HG03025 (cell line): Measurements from ENCODE around the gene RSPH1.
"Not testable (repeated sequence)": the region's sequence is repeated elsewhere in the genome, so short reads cannot be mapped to it uniquely, and the experiment has no call there.

Experiments used
- ATAC-seq: cut with Tn5 transposase; IDR thresholded peaks from one replicate; pipeline ENCODE4 v1.9.1; 2021; ENCODE audit warnings: mild to moderate bottlenecking, moderate library complexity; ENCODE audit not compliant: unreplicated experiment, low FRiP score

RSPH1 gene

GRCh38 chr21:42489991-42490390, 6.0 kb downstream of the RSPH1 start:
- ATAC-seq: no peak

DNA sequence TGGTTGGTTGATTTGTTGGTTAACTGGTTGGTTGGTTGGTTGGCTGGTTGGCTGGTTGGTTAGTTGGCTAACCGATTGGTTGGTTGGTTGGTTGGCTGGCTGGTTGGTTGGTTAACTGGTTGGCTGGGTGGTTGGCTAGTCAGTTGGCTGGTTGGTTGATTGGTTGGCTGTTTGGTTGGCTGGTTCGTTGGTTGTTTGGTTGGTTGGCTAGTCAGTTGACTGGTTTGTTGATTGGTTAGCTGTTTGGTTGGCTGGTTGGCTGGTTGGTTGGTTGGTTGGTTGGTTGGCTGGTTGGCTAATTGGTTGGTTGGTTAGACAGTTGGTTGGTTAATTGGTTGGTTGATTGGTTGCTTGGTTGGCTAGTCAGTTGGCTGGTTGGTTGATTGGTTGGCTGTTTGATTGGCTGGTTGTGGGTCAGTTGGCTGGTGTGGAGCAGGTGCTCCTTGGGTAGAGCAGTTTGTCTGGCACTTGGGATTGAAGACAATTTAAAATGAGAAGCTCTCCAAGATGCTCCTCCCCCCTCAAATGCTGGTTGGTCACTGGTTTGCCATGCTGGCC, 6.9 kb downstream of the RSPH1 start:
- ATAC-seq: no peak

GRCh38 chr21:42486531-42486930, 9.5 kb downstream of the RSPH1 start:
- ATAC-seq: no peak

DNA sequence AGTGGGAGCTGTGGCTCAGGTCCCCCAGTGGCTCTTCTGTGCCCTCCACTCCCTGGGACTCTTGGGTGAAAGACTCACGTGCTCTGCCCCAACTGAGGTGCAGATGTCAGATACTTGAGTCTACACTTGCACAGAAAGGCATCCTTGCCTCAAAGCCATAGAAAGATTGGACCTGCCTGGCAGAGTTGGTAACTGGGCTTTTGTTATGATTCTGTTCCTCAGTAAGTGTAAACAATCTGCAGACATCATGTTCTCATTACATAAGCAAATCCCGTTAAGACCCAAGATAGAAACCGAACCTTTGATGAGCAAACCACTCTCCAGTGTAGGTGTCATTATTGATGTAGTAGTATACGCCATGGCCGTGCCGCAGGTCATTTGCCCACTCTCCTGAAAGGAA, 10.0 kb downstream of the RSPH1 start:
- ATAC-seq: no peak

DNA sequence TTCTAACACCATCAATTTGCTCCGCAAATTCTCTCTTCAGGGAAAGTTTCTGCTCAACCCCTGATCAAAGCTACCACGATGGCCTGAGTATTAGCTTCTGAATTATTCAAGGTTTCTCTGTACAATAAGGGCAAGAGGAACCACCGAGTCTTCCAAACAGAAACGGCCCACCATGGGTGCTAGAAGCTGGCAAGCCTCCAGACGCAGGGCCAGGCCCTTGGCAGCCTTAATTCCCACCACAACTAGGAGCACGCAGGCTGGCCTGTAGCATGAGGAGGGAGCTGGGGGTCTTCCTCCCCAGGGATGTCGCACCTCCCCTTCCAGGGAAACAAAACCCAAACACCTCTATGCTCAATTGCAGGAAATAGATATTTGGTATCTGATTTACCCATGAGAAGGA, 11.1 kb downstream of the RSPH1 start:
- no peak for ATAC-seq

DNA sequence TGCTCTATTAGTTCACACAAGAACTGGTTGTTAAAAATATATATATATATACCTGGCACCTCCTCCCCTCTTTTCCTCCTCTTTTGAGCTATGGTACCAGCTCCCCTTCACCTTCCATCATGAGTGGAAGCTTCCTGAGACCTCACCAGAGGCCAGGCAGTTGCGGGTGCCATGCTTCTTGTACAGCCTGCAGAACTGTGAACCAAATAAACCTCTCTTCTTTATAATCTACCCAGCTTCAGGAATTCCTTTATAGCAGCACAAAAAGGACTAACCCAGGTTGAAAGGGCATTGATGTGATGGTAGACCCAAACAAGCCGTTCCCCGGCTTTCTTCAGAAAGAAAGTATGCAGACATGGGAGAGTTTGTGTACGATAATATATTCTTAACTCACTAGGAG, 14.9 kb downstream of the RSPH1 start:
- no peak for ATAC-seq

GRCh38 chr21:42480736-42481135, 15.3 kb downstream of the RSPH1 start:
- no peak for ATAC-seq

GRCh38 chr21:42479582-42479981, 16.4 kb downstream of the RSPH1 start:
- no peak for ATAC-seq

DNA sequence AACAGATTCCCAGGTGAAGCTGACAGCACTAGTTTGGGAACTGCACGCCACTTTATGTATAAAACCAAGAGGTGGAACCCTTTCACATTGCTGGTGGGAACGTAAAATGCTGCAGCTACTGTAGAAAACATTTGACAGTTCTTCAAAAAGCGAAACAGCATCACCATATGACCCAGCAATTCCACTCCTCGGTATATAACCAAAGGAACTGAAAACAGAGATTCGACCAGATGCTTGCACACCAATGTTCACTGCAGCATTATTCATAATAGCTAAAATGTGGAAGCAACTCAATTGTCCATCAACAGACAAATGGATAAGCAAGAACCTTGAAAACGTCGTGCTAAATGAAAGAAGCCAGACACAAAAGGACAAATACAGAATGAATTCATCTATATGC, 17.5 kb downstream of the RSPH1 start:
- ATAC-seq: no peak

DNA sequence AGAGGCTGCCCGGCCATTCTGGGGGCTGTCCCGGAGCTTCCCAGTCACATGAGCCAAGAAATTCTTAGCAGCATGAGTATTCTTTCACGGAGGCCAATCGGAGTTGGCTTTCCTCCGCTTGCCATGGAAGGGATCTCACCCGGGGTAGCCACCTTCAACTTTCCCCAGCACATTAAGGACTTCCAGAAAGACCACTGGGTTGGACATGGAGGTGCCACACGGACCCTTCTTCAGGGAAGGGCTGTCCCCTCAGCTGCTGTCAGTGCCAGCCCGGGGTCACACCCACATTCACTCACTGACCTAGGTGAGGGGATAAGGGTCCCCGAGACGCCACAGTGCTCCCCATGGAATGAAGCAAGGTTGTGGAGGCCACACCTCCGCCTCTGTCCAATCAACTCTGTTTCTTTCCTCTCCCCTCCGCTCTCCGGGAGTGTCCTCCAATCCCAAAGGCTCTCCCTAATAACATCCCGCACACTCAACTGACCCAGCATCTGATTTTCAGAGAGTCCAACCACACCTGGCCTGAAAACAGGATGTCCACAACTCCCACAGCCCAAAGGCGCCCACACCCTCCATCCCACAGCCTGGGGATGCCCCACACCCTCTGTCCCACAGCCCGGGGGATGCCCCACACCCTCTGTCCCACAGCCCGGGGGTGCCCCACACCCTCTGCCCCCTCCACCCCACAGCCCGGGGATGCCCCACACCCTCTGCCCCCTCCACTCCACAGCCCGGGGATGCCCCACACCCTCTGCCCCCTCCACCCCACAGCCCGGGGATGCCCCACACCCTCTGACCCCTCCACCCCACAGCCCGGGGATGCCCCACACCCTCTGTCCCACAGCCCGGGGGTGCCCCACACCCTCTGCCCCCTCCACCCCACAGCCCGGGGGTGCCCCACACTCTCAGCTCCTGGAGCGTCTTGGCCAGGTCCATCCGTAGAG, 19.4 kb downstream of the RSPH1 start:
- ATAC-seq: no peak

DNA sequence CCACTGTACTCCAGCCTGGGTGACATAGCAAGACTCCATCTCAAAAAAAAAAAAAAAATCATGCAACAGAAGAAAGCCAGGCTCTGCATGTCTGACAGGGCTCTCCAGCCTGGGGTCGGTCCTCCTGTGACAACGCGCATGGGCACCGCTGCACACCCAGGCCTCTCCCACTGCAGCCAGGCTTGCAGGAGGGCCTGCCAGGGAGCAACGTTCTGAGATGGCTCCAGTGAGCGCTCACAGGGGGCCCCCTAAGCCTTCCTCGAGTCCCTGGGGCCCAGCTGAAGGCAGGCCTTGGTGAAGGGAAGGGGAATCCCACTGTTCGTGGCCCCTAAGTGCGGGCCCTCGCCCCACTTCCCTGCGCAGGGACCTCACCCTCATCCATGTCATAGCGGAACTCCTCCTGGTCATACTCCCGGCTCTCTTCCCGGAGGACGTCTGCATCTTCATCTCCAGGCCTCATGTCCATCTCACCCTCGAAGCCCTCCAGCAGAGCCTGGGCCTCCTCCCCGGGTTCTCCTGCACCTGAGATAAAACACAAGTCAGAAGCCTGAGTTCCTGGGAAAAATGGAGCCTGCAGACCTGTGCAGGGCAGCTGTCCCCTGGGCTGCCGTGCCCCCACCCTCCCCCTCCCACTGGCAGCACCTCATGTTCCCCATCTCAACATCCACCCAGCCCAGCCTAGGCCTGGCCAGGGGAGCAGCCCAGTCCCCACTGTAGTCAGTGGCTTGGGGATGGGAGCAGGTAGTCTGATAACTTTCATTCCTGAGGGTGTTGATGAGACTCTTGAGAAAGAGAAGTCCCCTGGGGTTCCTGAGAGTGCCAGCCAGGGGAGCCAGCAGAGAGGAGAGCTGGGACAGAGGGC, 20.3 kb downstream of the RSPH1 start:
- ATAC-seq: no peak

DNA sequence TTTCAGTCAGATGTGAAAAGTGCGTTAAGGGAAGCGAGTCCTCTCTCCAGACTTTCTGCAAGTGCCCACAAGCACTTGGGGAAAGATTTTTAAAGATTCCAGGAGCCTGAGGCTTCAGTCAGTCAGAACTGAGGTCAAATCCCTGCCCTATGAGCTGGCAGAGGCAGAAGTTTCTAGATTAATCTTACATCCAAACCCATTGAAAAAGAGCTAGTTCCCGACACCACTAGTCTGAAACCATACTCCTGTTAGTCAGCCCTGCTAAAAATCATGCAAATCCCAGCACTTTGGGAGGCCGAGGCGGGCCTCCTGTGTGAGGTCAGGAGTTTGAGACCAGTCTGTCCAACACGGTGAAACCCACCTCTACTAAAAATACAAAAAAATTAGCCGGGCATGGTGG, 21.0 kb downstream of the RSPH1 start:
- no peak for ATAC-seq

DNA sequence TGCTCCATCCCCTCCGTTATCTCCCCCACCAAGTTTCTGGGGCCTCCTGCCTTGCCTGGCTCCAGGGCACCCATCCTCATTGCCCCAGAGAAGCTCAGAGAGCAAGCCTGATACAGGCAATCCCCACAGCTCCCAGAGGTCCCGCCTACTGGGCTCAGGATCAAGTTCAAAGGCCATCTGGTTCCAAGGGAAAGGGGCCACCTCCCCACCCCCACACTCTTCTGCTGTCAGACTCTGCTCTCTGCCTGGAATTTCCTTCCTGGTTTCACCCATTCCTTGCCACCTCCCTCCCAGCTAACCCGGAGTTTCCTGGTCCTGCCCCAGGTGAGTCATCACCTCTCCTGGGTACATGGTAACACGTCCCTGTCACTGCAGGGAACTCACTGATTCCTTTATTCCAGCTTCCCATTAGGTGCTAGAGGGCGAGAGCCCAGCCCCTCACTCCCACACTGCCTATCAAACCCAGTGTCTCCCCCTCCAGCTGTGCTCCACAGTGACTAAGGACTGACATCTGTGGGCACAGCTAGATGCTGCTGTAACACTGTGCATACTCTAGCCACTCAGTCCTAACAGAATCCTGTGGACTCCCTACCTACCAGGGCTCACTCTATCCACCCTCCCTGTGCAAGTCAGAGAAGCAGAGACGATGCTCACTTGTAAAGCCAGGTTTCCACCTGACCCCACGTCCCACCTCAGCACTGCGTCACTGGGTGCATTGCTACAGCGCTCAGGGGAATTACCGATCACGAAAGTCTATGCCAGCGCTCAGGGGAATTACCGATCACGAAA, 21.8 kb downstream of the RSPH1 start:
- ATAC-seq: no peak

GRCh38 chr21:42473498-42474042, 22.5 kb downstream of the RSPH1 start:
- ATAC-seq: no peak

DNA sequence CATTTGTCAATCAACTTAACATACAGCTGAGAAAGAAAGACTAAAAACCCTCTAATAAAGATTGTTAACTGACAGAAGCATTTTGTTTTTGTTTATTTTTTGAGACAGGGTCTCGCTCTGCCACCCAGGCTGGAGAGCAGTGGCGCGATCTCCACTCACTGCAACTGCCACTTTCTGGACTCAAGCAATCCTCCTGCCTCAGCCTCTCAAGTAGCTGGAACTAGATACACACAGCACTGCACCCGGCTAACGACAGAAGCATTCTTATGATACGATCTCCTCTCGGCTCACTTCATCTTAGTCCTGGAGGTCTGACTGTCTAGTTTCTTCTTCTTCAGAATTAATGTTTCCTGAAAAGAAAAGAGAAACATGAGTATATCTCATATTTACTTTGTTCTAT, 23.5 kb downstream of the RSPH1 start:
- no peak for ATAC-seq

DNA sequence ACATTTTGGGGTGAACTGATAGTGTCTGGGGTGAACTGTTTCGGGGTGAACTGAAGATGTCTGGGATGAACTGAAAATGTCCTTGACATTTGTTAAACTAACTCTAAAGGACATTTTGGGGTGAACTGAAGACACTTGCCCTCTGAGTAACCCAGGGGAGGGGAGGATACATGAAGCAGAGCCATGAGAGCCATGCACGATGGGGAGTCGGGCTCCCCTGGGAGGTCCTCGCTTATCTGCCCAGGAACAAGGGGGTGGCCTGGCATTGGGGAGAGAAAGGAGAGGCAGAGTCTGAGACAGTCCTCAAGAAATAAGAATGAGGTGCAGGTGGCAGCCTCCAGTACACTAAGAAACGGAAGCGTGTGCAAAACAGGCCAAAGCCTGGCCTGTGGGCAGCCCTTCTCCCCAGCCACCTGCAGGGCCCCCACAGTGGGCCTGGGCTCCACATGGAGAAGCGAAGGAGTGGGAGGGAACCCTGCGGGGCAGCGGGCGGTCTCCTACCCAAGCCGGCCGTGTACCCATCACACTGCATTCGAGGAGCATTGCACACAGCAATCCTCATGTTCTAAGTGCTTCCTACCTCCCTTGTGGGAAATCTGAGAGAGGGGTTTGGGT, 24.2 kb downstream of the RSPH1 start:
- no peak for ATAC-seq

DNA sequence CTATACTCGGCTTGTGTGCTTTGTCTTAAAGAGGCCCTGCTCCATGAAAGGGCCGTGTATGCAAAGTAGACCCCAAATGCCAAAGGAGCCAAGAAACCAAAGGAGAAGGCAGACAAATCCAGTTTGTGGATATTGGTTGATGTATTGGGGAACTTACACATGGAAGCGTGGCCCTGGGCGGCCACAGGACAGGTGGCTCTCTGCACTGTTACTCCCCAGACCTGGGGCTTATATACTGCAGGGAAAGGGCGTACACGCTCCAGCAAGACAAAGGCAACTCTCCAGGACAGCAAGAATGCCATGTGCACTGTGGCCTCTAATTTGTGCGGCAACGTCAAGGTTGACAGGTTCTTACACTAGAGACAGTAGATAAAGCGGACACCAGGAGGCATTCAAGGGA, 24.8 kb downstream of the RSPH1 start:
- ATAC-seq: no peak

- not testable (repeated sequence) for ATAC-seq
Observed at GRCh38 chr21:42469726-42470125, 26.3 kb downstream of the RSPH1 start.

GRCh38 chr21:42469272-42469671, 26.8 kb downstream of the RSPH1 start:
- ATAC-seq: peak; percentile 45
